ENCODE results near the gene HSD17B8.
A peak's percentile ranks its signal among the peaks of the same experiment; 100 is the strongest.

HSD17B8 gene

DNA sequence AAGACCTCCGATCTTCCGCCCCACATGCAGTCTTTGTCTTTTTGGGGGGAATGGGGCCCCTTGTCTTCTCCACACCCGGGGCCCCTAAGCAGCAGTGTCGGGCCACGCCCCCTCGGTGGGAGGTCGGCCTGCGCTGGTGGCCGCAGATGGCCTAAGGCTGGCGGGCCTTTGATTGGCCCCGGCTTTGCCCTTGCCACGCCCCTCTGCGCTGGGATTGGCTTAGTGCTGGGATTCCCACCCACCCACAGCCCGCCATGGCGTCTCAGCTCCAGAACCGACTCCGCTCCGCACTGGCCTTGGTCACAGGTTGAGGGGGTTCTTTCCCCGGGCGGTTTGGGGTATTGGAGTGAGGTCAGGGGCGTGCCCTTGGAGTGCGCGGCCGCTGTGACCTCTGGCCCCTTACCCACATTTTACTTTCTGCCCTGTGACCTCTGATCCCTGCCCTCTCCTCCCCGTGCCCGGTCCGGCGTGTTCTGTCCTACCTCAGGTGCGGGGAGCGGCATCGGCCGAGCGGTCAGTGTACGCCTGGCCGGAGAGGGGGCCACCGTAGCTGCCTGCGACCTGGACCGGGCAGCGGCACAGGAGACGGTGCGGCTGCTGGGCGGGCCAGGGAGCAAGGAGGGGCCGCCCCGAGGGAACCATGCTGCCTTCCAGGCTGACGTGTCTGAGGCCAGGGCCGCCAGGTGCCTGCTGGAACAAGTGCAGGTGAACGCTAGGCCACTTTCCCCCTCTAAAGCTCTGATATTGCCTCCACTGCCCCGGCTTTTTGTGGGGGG, at the start of gene HSD17B8:
TSS of gene HSD17B8 (plus strand) at position 241 of the 776 bp plus-strand sequence. CDS start at position 255, 14 bp downstream.
- DNase-seq: peak; percentile 96

DNA sequence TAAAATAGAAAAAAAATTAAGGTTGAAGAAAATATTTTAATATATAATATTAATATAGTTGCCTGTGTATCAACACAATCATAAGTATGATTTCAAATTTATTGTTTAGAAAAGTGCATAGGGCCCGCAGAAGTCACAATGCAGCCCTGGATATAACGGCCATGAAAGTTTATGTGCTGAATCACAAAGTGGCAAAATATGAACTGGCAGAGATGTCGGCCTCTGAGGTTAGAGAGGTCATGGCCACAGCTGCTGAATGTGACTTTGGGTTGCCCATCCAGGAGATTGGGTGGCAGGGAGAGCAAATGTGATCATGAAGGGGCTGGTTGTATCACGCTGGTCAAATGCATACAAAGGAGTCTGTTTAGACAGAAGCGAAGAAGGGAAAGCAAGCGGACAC, 47.9 kb upstream of the HSD17B8 start:
- DNase-seq: no peak

DNA sequence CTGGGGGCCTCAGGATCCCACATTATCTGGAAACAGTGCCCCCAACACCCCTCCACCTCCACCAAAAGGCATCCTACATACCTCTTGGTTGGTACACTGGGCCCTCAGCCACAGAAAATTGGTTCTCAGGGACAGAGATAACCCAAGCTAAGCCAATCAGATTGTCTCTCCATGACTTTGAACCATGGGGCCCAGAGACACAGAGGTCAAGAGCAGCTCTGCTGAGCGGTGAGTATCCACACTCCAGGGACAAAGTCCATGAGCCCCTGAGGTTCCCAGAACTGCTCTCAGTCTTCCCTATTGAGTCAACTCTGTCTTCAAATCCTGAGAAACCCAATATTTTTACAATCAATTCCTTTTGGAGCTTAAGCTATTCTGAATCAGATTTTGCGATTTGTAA, 47.5 kb upstream of the HSD17B8 start:
- DNase-seq: no peak

DNA sequence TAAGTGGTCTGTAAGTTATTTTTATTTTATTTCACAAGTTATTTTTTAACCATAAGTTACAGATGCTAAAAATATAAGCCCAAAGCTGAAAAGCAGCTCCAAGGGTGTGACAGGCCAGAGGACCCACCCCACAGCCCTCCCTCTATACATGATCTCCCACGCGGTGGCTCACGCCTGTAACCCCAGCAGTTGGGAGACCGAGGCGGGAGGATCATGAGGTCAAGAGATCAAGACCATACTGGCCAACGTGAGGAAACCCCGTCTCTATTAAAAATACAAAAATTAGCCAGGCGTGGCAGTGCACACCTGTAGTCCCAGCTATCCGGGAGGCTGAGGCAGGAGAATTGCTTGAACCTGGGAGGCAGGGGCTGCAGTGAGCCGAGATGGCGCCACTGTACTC, 44.4 kb upstream of the HSD17B8 start:
- no peak for DNase-seq

DNA sequence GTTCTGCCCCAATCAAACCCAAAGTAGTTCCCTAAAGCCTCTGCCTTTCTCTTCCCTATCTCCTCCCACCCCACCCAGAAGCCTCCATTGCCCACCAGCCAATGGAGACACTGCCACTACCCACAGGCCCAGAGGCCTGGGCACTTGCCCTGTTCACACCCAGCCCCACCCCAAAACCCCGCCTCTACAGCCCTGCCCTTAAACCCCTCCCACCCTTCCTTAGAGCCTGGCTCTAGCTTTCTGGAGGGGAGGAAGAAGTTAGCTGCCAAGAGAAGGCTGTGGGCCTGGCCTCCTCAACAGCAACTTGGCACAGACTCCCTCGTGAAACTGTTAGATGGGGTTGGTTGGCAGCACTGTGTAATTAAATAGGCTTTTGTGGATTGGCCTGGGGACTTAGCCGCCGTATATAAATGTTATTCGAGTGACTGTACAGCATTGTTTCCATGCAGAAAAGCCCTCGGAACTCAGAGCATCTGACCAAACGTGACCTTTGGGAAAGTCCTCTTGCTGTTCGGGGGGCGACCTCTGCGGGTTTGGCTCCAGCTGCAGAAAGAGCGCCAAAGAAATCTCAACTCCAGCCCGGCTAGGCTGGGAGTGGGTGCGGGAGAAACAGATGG, 43.6 kb upstream of the HSD17B8 start:
- no peak for DNase-seq

DNA sequence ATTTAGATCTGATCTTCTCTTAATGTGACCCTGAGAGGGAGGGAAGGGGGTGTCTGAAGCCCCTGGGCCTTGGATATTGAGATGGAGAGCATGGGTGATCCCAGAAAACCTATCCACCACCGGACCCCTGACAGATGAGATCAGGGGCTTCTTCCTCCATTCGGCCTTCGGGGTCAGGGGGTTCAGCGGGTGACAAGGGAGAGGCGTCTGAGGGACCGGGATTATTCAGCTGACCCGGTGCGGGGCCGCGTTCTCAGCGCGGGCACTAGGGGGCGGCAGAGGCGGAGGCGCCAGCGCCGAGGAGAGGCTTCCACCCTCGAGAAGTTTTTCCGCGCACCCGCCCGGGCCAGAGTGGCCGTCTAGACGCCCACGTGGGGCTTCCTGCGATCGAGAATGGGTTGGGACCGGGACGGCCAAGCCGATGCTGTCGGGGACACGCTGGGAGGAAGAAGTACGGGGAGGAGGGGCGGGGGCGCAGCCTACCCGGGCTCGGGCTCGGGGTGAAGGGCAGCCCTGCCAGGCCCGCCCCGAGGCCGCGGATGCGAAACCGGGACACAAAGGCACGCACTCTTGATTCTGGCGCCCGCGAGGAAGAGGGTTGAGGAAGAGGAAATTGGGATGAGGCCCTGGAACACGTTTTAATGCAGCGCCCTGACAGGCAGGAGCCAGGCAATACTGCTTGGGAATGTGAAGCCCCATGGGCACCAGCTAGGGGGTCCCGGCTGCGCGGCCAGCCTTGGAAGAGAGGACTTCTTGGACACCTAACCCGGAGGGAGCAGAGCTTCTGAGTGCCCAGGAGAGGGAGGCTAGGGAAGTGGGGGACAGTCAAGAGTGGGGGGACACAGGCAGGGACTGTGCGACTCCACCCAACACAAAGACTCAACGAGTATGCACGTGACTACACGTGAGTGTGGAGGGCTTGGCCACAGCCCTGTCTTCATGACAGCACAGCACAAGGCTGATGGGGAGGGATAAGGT, 42.8 kb upstream of the HSD17B8 start:
- peak; percentile 15 for DNase-seq

DNA sequence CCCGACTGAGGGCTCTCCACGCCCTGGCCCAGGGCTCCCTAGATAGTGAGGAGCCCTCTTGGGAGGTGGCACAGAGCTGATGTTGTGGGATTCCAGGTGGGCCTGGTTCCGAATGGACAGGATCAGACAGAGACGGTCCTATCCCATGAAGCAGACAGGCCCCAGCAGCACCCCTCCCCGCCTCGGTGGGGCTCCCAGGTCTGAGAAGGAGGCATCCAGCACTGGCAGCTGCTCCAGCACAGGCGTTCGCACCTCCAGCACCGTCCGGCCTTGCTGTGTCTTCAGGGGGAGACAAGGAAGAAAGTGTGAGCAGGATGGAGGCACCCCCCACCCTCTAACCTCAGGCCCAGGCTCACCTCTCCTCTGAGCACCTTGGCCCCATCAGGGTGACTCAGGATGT, 40.9 kb upstream of the HSD17B8 start:
- no peak for DNase-seq

DNA sequence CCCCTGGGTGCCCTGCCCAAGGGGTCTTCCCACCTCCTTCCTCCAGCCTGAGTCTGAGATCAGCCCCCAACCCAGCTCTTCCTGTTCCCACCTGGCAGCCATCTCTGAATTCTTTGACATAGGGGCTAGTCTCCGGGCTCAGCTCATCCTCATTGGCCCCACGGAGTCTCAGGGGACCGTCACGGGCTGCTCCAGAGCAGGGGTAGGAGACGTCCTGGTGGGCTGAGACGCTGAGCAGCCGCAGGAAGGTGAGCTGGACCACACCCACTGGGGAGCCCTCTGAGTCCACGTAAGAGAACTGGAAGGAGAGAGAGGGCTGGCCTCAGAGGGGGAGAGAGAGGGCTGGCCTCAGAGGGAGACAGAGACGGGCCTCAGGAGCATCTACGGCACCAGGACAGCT, 40.3 kb upstream of the HSD17B8 start:
- DNase-seq: no peak

DNA sequence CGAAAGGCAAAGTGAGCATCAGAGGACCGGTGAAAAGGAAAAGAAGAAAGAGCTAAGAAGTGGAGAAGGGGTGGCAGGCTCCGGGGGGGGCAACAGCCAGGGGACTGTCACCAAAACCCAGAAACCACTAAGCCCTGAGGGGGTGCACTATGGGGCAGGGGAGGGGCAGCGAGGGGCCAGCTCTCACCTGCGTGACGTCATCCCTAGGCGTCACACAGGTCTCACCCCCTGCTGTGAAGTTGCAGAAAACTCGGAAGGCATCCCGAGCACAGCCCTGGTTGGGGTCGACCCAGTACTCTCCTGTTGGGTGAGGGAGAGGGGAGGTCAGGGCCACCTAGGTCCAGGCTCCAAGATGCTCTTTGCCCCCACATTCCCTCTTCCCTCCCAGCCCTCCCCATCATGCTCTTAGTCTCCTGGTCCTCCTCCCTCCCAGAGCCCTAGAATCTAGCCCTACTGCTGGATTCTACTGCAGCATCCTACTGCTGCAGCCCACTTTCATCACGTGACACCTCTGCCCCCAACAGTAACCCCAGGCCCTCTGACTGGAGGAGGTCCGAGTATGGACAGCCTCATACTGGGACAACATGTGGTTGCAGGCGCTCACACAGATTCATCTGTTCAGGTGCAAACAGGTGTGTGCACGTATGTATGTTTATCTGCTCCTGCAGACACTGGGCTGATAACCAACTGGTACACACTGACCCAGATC, 39.6 kb upstream of the HSD17B8 start:
- DNase-seq: no peak

DNA sequence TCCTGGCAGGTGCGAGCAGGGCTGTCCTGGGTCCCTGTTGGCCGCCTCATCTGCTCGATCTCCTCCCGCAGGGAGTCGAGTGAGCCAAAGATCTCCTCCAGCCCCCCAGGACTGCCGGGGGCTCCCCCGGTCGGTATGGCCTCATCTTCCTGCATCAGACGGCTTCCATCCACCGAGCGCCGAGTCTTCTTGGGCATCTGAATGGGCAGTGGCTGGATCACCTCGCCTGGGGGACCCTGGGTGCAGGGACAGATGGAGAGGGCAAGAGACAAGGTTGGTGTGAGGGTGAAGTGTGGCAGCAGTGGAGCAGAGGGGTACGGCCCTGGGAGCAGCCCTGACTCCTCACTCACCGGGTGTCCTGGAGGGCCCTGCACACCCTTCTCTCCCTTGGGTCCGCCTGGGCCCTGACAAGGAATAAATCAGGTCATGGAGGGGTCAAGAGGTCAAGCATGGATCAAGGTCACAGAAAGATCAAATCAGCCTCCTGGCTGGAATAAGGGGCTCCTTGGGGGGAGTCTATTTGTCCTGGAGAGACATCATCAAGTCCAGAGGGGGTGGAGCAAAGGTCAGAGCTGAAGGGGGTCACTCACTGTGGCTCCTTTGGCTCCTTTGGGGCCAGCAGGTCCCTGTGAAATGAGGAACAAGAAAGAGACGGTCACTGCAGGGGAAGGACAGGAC, 38.7 kb upstream of the HSD17B8 start:
- no peak for DNase-seq

DNA sequence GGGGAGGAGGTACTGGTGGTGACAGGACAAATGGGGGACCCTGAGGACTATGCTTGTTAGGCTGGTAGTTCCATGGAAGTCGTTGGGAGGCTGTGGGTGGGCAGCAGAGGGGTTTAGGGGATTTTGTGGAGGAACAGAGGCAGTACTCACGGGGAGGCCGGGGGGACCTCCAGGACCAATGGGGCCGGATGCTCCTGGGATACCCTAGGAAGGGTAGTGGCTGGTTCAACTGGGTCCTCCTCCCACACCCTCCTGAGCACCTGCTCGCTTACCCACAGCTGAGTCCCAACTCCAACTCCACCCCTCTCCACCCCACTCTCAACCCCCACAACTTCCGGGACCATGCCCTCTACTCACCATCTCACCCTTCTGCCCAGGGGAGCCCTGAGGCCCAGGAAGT, 38.1 kb upstream of the HSD17B8 start:
- DNase-seq: no peak

DNA sequence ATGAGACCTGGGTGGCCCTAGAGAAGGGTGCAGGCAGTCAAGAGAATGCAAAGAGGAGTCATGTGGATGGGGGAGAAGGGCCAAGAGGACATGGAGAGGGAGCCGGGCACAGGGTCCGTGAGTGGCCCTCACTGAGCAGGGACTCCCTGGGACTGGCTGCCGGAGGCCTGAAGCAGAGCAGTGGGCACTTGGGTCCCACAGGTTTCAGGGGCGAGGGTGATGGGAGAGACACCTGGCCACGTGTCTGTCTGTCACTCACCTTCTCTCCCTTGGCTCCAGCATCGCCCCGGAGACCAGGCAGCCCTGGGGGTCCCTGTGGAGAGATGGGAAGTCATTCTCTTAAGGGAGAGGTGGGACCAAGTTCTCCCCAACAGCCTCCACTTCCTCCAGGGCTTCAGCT, 37.6 kb upstream of the HSD17B8 start:
- no peak for DNase-seq

DNA sequence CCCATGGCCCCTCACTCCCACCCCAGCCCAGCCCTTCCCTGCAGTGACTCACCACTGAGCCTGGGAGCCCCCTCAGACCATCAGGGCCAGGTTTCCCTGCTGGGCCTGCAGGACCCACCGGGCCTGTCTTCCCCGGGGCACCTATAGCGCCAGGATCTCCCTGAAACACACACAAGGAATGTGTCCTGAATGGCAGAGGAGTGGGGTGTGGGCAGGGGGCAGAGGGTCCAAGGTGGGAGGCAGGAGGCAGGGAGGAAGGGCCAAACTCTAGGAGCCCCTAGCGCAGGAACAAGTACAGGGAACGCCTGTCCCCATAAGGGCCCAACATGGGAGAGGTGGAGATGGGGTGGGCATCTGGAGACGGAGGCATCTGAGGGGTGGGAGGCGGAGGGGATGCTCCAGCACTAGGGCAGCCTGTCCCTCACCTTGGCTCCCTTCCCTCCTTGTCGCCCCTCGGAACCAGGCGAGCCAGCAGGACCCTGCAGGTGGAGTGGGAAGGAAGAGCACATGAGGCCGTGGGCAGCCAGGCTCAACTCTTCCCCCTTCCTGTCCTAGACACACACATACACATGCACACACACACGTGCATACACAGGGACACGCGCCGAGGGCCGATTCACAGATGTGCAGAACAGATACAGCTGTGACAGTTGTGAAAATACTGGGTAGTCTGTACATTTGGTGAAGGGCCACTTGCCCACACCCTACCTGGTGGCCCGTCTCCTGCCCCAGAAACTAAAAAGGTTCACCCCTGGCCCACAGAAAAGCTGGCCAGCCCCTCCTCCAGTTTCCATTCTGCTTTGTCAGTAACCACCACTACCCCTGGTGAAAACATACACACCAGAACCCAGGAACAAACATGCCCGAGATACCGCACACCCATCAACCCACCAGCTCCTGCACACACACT, 36.8 kb upstream of the HSD17B8 start:
- no peak for DNase-seq

DNA sequence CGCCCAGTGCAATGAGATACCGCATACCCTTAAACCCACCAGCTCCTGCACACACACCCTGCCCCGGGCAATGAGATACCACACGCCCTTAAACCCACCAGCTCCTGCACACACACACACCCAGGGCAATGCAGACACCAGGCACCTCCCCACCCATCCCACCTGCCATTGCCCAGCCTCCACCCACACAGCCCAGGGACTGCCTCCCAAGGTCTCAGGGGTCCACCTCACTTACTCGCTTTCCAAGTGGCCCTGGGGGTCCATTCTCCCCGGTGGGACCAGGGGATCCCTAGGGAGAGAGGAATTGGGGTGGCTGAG, 36.2 kb upstream of the HSD17B8 start:
- DNase-seq: no peak

DNA sequence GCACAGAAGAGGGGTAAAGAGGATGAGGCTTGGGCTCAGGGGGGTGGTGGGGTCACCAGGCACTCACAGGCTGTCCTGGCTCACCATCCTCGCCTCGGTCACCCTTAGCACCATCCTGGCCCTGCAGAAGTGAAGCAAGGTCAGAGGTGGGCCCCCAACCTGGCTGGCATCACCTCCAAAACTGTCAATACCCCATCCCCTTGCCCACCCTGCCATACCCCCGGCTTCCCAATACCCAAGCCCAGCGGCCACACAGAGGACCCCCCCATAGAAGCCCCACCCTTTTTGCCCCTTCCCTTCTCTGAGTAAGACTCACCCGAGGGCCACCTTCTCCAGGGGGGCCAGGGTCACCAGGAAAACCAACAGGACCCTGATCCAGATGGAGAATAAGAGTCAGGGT, 35.8 kb upstream of the HSD17B8 start:
- no peak for DNase-seq

DNA sequence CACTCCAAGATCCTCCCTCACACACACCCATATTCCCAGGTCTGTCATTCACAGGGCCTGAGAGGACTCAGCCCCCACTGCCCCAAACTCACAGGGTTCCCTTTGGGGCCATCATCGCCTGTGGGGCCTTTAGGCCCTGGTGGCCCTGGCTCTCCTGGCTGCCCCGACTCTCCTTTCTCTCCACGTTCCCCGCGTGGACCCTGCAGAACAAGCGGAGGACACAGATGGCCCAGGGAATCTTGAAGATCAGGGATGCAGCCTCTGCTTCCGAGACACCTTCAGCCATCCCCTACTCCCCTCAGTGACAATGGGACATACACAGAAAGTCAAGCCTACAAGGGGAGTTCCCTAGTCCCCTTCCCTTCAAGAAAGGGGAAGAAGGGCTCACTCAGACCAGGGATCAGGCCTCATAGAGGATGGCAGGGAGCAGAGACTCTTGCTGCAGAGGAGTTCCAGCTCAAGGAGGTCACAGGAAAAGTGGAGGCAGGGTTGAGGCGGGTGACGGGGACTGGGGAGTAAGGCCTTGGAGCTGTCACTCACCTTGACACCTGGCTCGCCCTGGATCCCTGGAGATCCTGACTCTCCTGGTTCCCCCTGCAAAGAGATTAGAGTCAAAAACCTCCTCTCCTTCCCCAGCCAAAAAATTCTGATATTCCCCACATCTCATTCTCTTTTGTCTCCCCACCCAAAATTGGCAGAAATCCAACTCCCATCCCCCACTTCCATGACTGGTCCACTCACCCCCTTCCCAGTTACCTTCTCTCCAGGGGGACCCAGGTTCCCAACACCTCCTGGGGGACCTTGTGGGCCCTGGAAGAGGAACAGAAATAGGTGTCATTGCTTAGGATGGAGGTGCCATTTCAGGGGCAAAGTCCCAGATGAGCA, 34.9 kb upstream of the HSD17B8 start:
- DNase-seq: no peak

DNA sequence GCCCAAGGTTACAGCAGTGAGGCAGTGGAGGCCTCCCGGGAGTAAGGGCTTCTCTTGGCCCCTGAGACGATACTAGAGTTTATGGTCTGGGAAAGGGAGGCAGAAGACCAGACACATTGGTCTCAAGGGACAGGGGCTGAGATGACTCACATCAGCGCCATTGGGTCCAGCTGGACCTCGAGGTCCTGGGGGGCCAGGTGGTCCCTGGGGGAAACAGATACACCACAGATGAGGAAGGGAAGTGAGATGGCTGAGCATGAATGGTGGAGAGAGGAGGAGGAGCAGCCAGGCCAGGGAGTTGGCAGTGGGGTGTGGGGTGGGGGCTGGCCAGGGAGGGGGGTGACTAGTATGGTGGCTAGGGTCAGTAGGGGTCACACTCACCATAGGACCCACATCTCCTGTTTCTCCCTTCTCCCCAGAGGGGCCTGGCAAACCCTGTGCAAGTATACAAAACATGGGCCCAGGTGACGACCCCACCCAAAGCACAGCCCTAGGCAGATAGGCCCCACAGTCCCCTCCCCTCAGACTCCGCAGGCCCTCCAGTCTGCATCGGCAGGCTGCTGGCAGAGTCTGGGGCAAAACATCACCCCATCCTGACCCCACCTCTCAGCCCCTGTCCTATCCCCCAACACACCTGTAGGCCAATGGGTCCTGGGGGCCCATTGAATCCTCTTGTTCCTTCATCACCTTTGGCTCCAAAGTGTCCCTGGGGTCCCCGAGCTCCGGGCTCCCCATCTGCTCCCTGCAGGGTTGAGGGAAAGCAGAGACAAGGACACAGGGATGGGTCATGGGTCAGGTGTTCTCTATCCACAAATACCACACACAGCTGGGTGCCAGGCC, 34.1 kb upstream of the HSD17B8 start:
- DNase-seq: no peak

DNA sequence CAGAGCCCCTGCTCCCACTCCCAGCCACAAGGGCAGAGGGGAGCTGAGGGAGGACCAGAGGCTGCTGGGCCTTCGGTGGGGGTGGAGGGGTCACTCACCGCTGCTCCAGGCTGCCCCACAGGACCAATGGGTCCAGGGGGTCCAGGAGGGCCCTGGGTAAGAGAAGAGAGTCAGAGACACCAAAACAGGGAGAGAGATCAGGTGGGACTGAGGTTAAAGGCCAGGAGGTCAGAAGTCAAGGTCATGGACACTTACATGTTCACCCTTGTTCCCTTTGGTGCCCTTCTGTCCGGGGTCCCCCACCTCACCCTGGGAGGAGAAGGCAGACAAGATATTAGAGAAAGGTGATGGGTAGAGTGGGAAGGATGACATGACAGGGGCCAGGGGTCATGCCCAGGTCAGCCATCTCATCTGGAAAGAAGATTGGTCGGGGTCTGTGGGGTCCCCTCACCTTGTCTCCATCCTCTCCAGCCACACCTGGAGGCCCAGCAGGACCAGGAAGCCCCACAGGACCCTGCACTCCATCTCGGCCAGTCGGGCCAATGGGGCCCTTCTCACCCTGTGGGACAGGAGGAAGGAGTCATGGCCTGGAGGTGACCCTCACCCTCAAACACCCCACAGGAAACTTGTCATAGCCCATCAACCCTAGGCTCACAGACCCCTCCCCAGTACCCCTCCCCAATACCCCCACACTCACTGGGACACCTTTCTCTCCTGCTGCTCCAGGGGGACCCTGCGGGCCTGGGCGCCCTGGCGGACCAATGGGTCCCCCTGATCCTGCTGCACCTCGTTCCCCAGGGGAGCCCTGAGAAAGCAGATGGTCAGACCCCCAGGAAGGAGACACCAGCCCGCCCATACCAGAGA, 33.2 kb upstream of the HSD17B8 start:
- DNase-seq: no peak

All from NCI-H510A (cell line).